Breast epithelium (tissue), 3 donors: ENCODE measurements around the gene ALDH8A1.

Source experiments
- CTCF ChIP-seq, 3 donors: fragments of 450-650 bp; IDR thresholded peaks; one replicate each; pipeline ENCODE4 v1.5.1; 2016 to 2017; ENCODE audit warnings: antibody characterized with exemption in 3 of 3, mild to moderate bottlenecking in 3 of 3, moderate library complexity in 3 of 3
- POLR2A ChIP-seq: fragments of 450-650 bp; IDR thresholded peaks from one replicate; pipeline ENCODE4 v1.6.1; 2016; ENCODE audit warnings: antibody characterized with exemption, mild to moderate bottlenecking, moderate library complexity

- TF ChIP-seq CTCF (IDR thresholded peaks at IDR 0.05) (no peak), POLR2A (no peak)
Observed at GRCh38 chr6:134936476-134936875, 13.4 kb downstream of the ALDH8A1 start.
